H1 (cell line): ENCODE measurements around the gene LRRC56. TPM values are rescaled to one million over a fixed set of nuclear protein-coding genes. Genes with fewer than 3 reads are reported as not detected.

ENCODE experiments used
- CTCF ChIA-PET: fragments of 300-600 bp; sonication (Branson Sonifier 250); formaldehyde crosslinking; loops from one replicate; lab custom pipeline; 2021; ENCODE audit not compliant: partially characterized antibody; lab: Charles Lee
- POLR2A ChIA-PET: fragments of 300-600 bp; sonication (Branson Sonifier 250); formaldehyde crosslinking; loops from one replicate; lab custom pipeline; 2021; ENCODE audit warnings: inconsistent platforms; ENCODE audit not compliant: partially characterized antibody; lab: Charles Lee
- DNase-seq, 2 experiments: peaks; one replicate each; pipeline versions ENCODE4 v3.0.0 to v3.0.0-alpha.2; 2010 to 2022; ENCODE audit warnings: low spot score in 2 of 2, low read depth in 1 of 2, mixed read lengths in 1 of 2
- FAIRE-seq: peaks from 2 replicates; lab custom pipeline; 2011; peaks lifted over from hg19 to GRCh38; lab: Jason Lieb, UNC
- H2AFZ ChIP-seq: 2 replicates; pipeline ENCODE4 v1.8.1; 2012; ENCODE audit warnings: low read length, inconsistent platforms
- H2AK5ac ChIP-seq: 2 replicates; pipeline ENCODE4 v1.6.1; 2013; ENCODE audit warnings: low read depth, low read length
- H2BK120ac ChIP-seq: replicated peaks from 2 replicates; pipeline ENCODE3; 2013; ENCODE audit warnings: low read depth, low read length, inconsistent platforms
- H2BK12ac ChIP-seq: 2 replicates; pipeline ENCODE4 v1.6.1; 2013; ENCODE audit warnings: low read depth, low read length
- H2BK15ac ChIP-seq: 2 replicates; pipeline ENCODE4 v1.6.1; 2013; ENCODE audit warnings: low read length
- H2BK20ac ChIP-seq: 2 replicates; pipeline ENCODE4 v1.6.1; 2013; ENCODE audit warnings: low read length
- H2BK5ac ChIP-seq: 2 replicates; pipeline ENCODE4 v1.6.1; 2013; ENCODE audit warnings: low read depth, low read length
- H3K14ac ChIP-seq: 2 replicates; pipeline ENCODE4 v1.6.1; 2013; ENCODE audit warnings: inconsistent platforms; ENCODE audit not compliant: insufficient read length
- H3K18ac ChIP-seq: 2 replicates; pipeline ENCODE4 v1.6.1; 2013; ENCODE audit warnings: low read length; ENCODE audit errors: extremely low read depth
- H3K23ac ChIP-seq: 2 replicates; pipeline ENCODE4 v1.6.1; 2013; ENCODE audit warnings: inconsistent platforms; ENCODE audit not compliant: insufficient read length
- H3K23me2 ChIP-seq: 2 replicates; pipeline ENCODE4 v1.6.1; 2013; ENCODE audit warnings: low read depth, low read length
- H3K27ac ChIP-seq: 2 replicates; pipeline ENCODE4 v1.6.1; 2011; ENCODE audit warnings: low read depth, low read length, inconsistent platforms
- H3K27me3 ChIP-seq, 4 experiments: replicated peaks in 1 of 4; 1 replicate in 1 of 4; 2 replicates in 3 of 4; pipeline versions ENCODE4 v1.6.1 to v1.8.1; 2011 to 2013; ENCODE audit warnings: low read length in 3 of 4, mild to moderate bottlenecking in 3 of 4, inconsistent platforms in 2 of 4, mixed read lengths in 2 of 4, moderate library complexity in 1 of 4; ENCODE audit not compliant: control insufficient read depth in 3 of 4, insufficient read depth in 3 of 4; ENCODE audit errors: extremely low read depth in 1 of 4
- H3K36me3 ChIP-seq, 4 experiments: 2 replicates each; pipeline versions ENCODE4 v1.6.1 to v1.8.1; 2011 to 2013; ENCODE audit warnings: mild to moderate bottlenecking in 4 of 4, low read length in 3 of 4, moderate library complexity in 2 of 4, control low read depth in 1 of 4, inconsistent platforms in 1 of 4; ENCODE audit not compliant: insufficient read depth in 4 of 4, control insufficient read depth in 2 of 4
- H3K4ac ChIP-seq: replicated peaks from 2 replicates; pipeline ENCODE3; 2013; ENCODE audit warnings: low read length, low read depth, mixed read lengths, inconsistent platforms; ENCODE audit not compliant: insufficient read length
- H3K4me1 ChIP-seq, 4 experiments: replicated peaks in 1 of 4; 1 replicate in 1 of 4; 2 replicates in 3 of 4; pipeline versions ENCODE4 v1.6.1 to v1.8.1; 2011 to 2013; ENCODE audit warnings: low read length in 3 of 4, inconsistent platforms in 2 of 4, mixed read lengths in 1 of 4; ENCODE audit not compliant: insufficient read depth in 4 of 4, control insufficient read depth in 3 of 4
- H3K4me2 ChIP-seq, 2 experiments: 2 replicates each; pipeline versions ENCODE4 v1.6.1 to v1.8.1; 2011 to 2013; ENCODE audit warnings: low read depth in 2 of 2, low read length in 2 of 2, control low read depth in 1 of 2, inconsistent platforms in 1 of 2, mild to moderate bottlenecking in 1 of 2; ENCODE audit not compliant: insufficient read depth in 1 of 2
- H3K4me3 ChIP-seq, 4 experiments: fragments of 200-600, 300-600 bp in 1 of 4; sonication (generic), shearing (Covaris generic), sonication (Bioruptor Twin) in 1 of 4; 2 replicates each; pipeline versions ENCODE4 v1.5.1 to v1.8.1; 2011 to 2016; ENCODE audit warnings: low read length in 4 of 4, low read depth in 3 of 4, control low read depth in 2 of 4, inconsistent platforms in 2 of 4, mild to moderate bottlenecking in 2 of 4, mixed read lengths in 1 of 4, moderate library complexity in 1 of 4; ENCODE audit not compliant: insufficient read depth in 2 of 4; ENCODE audit errors: extremely low read depth in 1 of 4
- H3K56ac ChIP-seq: replicated peaks from 2 replicates; pipeline ENCODE3; 2013; ENCODE audit warnings: low read depth, mild to moderate bottlenecking, mixed read lengths, low read length, inconsistent platforms; ENCODE audit not compliant: insufficient read length
- H3K79me1 ChIP-seq: 2 replicates; pipeline ENCODE4 v1.6.1; 2013; ENCODE audit warnings: low read depth, low read length, control low read depth
- H3K79me2 ChIP-seq, 2 experiments: 2 replicates each; pipeline versions ENCODE4 v1.6.1 to v1.8.1; 2012 to 2013; ENCODE audit warnings: low read length in 2 of 2, mild to moderate bottlenecking in 2 of 2, inconsistent platforms in 1 of 2; ENCODE audit not compliant: insufficient read depth in 2 of 2, control insufficient read depth in 1 of 2
- H3K9ac ChIP-seq, 4 experiments: replicated peaks in 1 of 4; 1 replicate in 1 of 4; 2 replicates in 3 of 4; pipeline versions ENCODE4 v1.6.1 to v1.8.1; 2011 to 2013; ENCODE audit warnings: low read depth in 3 of 4, low read length in 3 of 4, control low read depth in 2 of 4, mild to moderate bottlenecking in 2 of 4, moderate library complexity in 2 of 4, inconsistent platforms in 1 of 4; ENCODE audit errors: extremely low read depth in 1 of 4
- H3K9me3 ChIP-seq, 2 experiments: 2 replicates each; pipeline versions ENCODE4 v1.6.1 to v1.8.1; 2012 to 2013; ENCODE audit warnings: mild to moderate bottlenecking in 2 of 2, moderate library complexity in 2 of 2, control low read depth in 1 of 2, inconsistent platforms in 1 of 2, low read depth in 1 of 2, low read length in 1 of 2, mixed read lengths in 1 of 2; ENCODE audit not compliant: insufficient read depth in 2 of 2
- H4K20me1 ChIP-seq, 2 experiments: replicated peaks in 1 of 2; 2 replicates each; pipeline versions ENCODE3 to v1.8.1; 2011 to 2013; ENCODE audit warnings: inconsistent platforms in 2 of 2, low read length in 2 of 2, mild to moderate bottlenecking in 1 of 2; ENCODE audit not compliant: insufficient read depth in 2 of 2, control insufficient read depth in 1 of 2
- H4K5ac ChIP-seq: 2 replicates; pipeline ENCODE4 v1.6.1; 2013; ENCODE audit warnings: low read length, low read depth, mixed read lengths, inconsistent platforms; ENCODE audit not compliant: insufficient read length
- H4K8ac ChIP-seq: 2 replicates; pipeline ENCODE4 v1.8.0; 2013; ENCODE audit warnings: mild to moderate bottlenecking, moderate library complexity, low read length, inconsistent platforms; ENCODE audit not compliant: insufficient read depth; ENCODE audit errors: extremely low read depth
- H4K91ac ChIP-seq: replicated peaks from 2 replicates; pipeline ENCODE3; 2013; ENCODE audit warnings: low read length, mixed read lengths, inconsistent platforms; ENCODE audit not compliant: insufficient read length
- BCL11A ChIP-seq, 2 experiments: IDR thresholded peaks; one replicate each; pipeline ENCODE4 v1.6.1; 2011; ENCODE audit warnings: low read depth in 2 of 2, low read length in 2 of 2, mild to moderate bottlenecking in 2 of 2
- CREB1 ChIP-seq: IDR thresholded peaks from 2 replicates; pipeline ENCODE4 v1.6.1; 2012; ENCODE audit warnings: inconsistent platforms
- KDM4A ChIP-seq: IDR thresholded peaks from one replicate; pipeline ENCODE4 v1.7.1; 2012; ENCODE audit warnings: low read depth, mild to moderate bottlenecking, moderate library complexity, low read length, inconsistent platforms; ENCODE audit not compliant: severe bottlenecking
- MAFK ChIP-seq: IDR thresholded peaks from 2 replicates; pipeline ENCODE4 v1.6.1; 2012; ENCODE audit warnings: low read depth, mild to moderate bottlenecking, improper control_type of control experiment, low read length
- NANOG ChIP-seq: IDR thresholded peaks from 2 replicates; pipeline ENCODE4 v1.6.1; 2011; ENCODE audit warnings: low read length, low read depth, mild to moderate bottlenecking, inconsistent platforms; ENCODE audit not compliant: insufficient read depth, poor library complexity, severe bottlenecking
- PHF8 ChIP-seq: fragments of 200-600 bp; sonication (generic); conservative IDR thresholded peaks from 2 replicates; pipeline ENCODE4 v1.7.1; 2012; ENCODE audit warnings: low read depth, mild to moderate bottlenecking, inconsistent platforms, low read length, moderate library complexity
- POLR2A ChIP-seq, 2 experiments: IDR thresholded peaks; 1 replicate in 1 of 2; 2 replicates in 1 of 2; pipeline ENCODE4 v1.6.1; 2011; ENCODE audit warnings: low read depth in 2 of 2, low read length in 2 of 2, mild to moderate bottlenecking in 2 of 2; ENCODE audit errors: control extremely low read depth in 1 of 2
- RAD21 ChIP-seq, 2 experiments: IDR thresholded peaks in 1 of 2; conservative IDR thresholded peaks in 1 of 2; 2 replicates each; pipeline ENCODE4 v1.6.1; 2011; ENCODE audit warnings: low read depth in 2 of 2, low read length in 2 of 2, improper control_type of control experiment in 1 of 2, inconsistent platforms in 1 of 2, mild to moderate bottlenecking in 1 of 2, moderate library complexity in 1 of 2
- RFX5 ChIP-seq: IDR thresholded peaks from 2 replicates; pipeline ENCODE4 v1.6.1; 2011; ENCODE audit warnings: low read depth, low read length, improper control_type of control experiment, borderline replicate concordance
- SIRT6 ChIP-seq: IDR thresholded peaks from one replicate; pipeline ENCODE4 v1.7.1; 2012; ENCODE audit warnings: low read length, inconsistent platforms
- WGBS, 2 experiments: shearing (Covaris generic) in 1 of 2; methylation state at CpG; one replicate each; pipeline versions ENCODE4 v1.1.6 to v1.1.7; 2013 to 2015; ENCODE audit warnings: low lambda C conversion rate in 2 of 2, mixed read lengths in 2 of 2, inconsistent platforms in 1 of 2, low coverage in 1 of 2, missing lambda C conversion rate in 1 of 2; ENCODE audit not compliant: insufficient replicate concordance in 2 of 2, insufficient coverage in 1 of 2, insufficient read length in 1 of 2; ENCODE audit errors: extremely low coverage in 1 of 2, missing lambda C conversion rate in 1 of 2; 5-methylcytosine and 5-hydroxymethylcytosine counted together
- polyA plus RNA-seq, 7 experiments: library from polyadenylated mRNA; depleted of rRNA in 3 of 7; stranded (reverse) in 5 of 7; unstranded in 2 of 7; fragments of >200 nt in 5 of 7; fragments of 200-250 nt in 2 of 7; gene quantifications; 1 replicate in 5 of 7; 2 replicates in 1 of 7; 4 replicates in 1 of 7; pipeline versions ENCODE4 v1.2.1 to v1.2.3, GENCODE V29; 2011 to 2013; ENCODE audit warnings: missing spikeins in 2 of 7, mixed read lengths in 2 of 7
- total RNA-seq: library from RNA; stranded (reverse); fragmentation: NEBNext Ultra II Directional; extraction: Animal tissue kit (Norgen Biotek cat#: 25700); gene quantifications from 2 replicates; pipeline ENCODE4 v1.2.1, GENCODE V29; 2021
- TF ChIP-seq, protein P1 (sequence below): IDR thresholded peaks from 2 replicates; pipeline ENCODE4 v1.6.1; 2011; ENCODE audit warnings: low read depth, mild to moderate bottlenecking, low read length; ENCODE audit not compliant: insufficient read depth

Gene LRRC56
- total and polyA plus RNA-seq, 2 of the 8 experiments (the other 6 are each of a cell fraction or from before 2014, with no cell fraction given): 0.94 to 1.9 TPM

DNA sequence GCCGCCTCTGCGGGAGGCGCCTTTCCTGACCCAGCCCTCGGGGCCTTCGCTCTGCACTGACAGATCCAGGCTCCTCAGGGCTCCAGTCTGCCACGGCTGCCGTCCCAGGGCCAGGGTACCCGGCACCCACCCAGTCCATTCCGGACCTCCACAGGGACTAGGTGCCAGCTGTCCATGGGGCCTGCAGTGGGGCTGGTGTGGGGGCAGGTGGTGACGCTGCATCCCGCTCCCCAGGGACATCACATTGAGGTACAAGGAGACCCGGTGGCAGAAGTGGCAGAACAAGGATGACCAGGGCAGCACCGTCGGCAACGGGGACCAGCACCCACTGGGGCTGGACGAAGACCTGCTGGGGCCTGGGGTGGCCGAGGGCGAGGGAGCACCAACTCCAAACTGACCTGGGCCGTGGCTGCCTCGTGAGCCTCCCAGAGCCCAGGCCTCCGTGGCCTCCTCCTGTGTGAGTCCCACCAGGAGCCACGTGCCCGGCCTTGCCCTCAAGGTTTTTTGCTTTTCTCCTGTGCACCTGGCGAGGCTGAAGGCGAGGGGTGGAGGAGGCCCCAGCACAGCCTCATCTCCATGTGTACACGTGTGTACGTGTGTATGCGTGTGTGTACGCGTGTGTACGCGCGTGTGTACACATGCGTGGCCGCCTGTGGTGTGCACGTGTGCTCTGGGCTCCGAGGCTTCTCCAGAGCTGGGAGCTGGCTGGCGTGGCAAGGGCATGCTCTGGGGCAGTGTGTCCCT, 47.0 kb upstream of the LRRC56 start:
- Histone ChIP-seq H3K14ac (no peak overlapping the region), H3K56ac (no peak overlapping the region), H2BK120ac (no peak overlapping the region), H2AFZ (no peak overlapping the region), H3K23me2 (no peaks in the 10 kb centered on the region), H3K4me2 (no peak overlapping the region), H2BK15ac (no peak overlapping the region), H4K5ac (no peak overlapping the region), H4K91ac (no peak overlapping the region), H4K20me1 (peaks cover 3 to 9% of the 10 kb centered on the region in 2 experiments), H3K4me1 (no peaks in the 10 kb centered on the region), H3K27me3 (no peaks in the 10 kb centered on the region), H3K79me2 (peaks cover 0 to under 1% of the 10 kb centered on the region in 2 experiments; a peak in 1 of 4 replicates), H3K18ac (no peak overlapping the region), H3K9ac (no peak overlapping the region), H2BK12ac (no peak overlapping the region), H2AK5ac (no peak overlapping the region), H2BK20ac (no peak overlapping the region), H3K79me1 (peaks cover 4% of the 10 kb centered on the region), H3K4me3 (no peak overlapping the region), H3K23ac (no peak overlapping the region), H4K8ac (no peak overlapping the region), H3K36me3 (peaks cover 2 to 20% (median 5%) of the 10 kb centered on the region in 4 experiments; a peak in 4 of 8 replicates), H3K9me3 (peaks cover 0 to under 1% of the 10 kb centered on the region in 2 experiments; a peak in 1 of 4 replicates), H2BK5ac (no peak overlapping the region), H3K4ac (no peak overlapping the region), H3K27ac (no peak overlapping the region)
- 92% methylated on average over 36 of the region's 38 CpGs; no CpG with 5 or more reads in 1 of the 2 experiments for WGBS, 2 experiments
- DNase-seq (no peak), FAIRE-seq (no peak)
- ChIA-PET POLR2A (interaction anchor here (1.0 to 1.1 kb wide), 5 partner anchors 8 to 18 kb away, joined by 3 to 6 read pairs (median 3); no protein-coding TSS in a partner anchor), CTCF (interaction anchor here (0.9 kb wide), 2 partner anchors 18 to 75 kb away, joined by 3 read pairs; partner anchors contain the start of gene SIGIRR)
- TF ChIP-seq KDM4A (no peak), CREB1 (no peak), MAFK (no peak), PHF8 (no peak), BCL11A (IDR thresholded peaks at IDR 0.05; ENCODE audit: low read depth in 2 of 2, low read length in 2 of 2) (no peak), SIRT6 (no peak), RFX5 (no peak), RAD21 (IDR thresholded peaks at IDR 0.05 in 1 of 2, conservative IDR thresholded peaks at IDR 0.05 in 1 of 2; ENCODE audit: low read depth in 2 of 2, low read length in 2 of 2) (no peak), POLR2A (IDR thresholded peaks at IDR 0.05; ENCODE audit: control extremely low read depth in 1 of 2, low read depth in 2 of 2, low read length in 2 of 2) (no peak), NANOG (no peak)
- TF ChIP-seq, protein P1, sequence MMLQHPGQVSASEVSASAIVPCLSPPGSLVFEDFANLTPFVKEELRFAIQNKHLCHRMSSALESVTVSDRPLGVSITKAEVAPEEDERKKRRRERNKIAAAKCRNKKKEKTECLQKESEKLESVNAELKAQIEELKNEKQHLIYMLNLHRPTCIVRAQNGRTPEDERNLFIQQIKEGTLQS: no peak
